HepG2 (cell line): Measurements from ENCODE around the gene CD68. TPM values are rescaled to one million over a fixed set of nuclear protein-coding genes. Genes with fewer than 3 reads are reported as not detected.
A peak's percentile ranks its signal among the peaks of the same experiment; 100 is the strongest.

ENCODE experiments used
- BCL6 ChIP-seq: IDR thresholded peaks from 2 replicates; pipeline ENCODE4 v1.6.1; 2016; ENCODE audit warnings: missing genetic modification reagents, missing compliant biosample characterization
- FOXA3 ChIP-seq: IDR thresholded peaks from 2 replicates; pipeline ENCODE4 v1.6.1; 2016; ENCODE audit warnings: missing genetic modification reagents, missing compliant biosample characterization
- HMG20A ChIP-seq: IDR thresholded peaks from 2 replicates; pipeline ENCODE4 v1.6.1; 2016; ENCODE audit warnings: borderline replicate concordance
- HNF4G ChIP-seq, 2 experiments: sonication (generic) in 1 of 2; formaldehyde crosslinking in 1 of 2; IDR thresholded peaks; 2 replicates each; pipeline versions ENCODE4 v1.4.0 to v1.6.1; 2011 to 2020; ENCODE audit warnings: borderline replicate concordance in 2 of 2, low read depth in 2 of 2, mild to moderate bottlenecking in 2 of 2, low read length in 1 of 2, missing genetic modification reagents in 1 of 2, moderate library complexity in 1 of 2
- JUN ChIP-seq: sonication (generic); formaldehyde crosslinking; IDR thresholded peaks from 2 replicates; pipeline ENCODE4 v1.4.0; 2020; ENCODE audit warnings: mild to moderate bottlenecking, missing genetic modification reagents
- KDM2A ChIP-seq: sonication (generic); formaldehyde crosslinking; IDR thresholded peaks from 2 replicates; pipeline ENCODE4 v1.4.0; 2020; ENCODE audit warnings: low read depth, missing genetic modification reagents, borderline replicate concordance
- PHF21A ChIP-seq: sonication (generic); formaldehyde crosslinking; IDR thresholded peaks from 2 replicates; pipeline ENCODE4 v1.5.0; 2020; ENCODE audit warnings: mild to moderate bottlenecking, missing genetic modification reagents
- RAD51 ChIP-seq: fragments of 450-650 bp; IDR thresholded peaks from 2 replicates; pipeline ENCODE4 v1.6.1; 2016; ENCODE audit warnings: borderline replicate concordance
- RBAK ChIP-seq: sonication (generic); formaldehyde crosslinking; IDR thresholded peaks from 2 replicates; pipeline ENCODE4 v1.5.1; 2020; ENCODE audit warnings: mild to moderate bottlenecking, missing genetic modification reagents
- RFX5 ChIP-seq: IDR thresholded peaks from 2 replicates; pipeline ENCODE4 v1.6.1; 2011; ENCODE audit warnings: low read depth, low read length, improper control_type of control experiment
- ZFP1 ChIP-seq: IDR thresholded peaks from 2 replicates; pipeline ENCODE4 v1.6.1; 2016
- ZNF34 ChIP-seq: sonication (generic); formaldehyde crosslinking; IDR thresholded peaks from 2 replicates; pipeline ENCODE4 v1.4.0; 2020; ENCODE audit warnings: mild to moderate bottlenecking, missing genetic modification reagents, borderline replicate concordance
- ZNF562 ChIP-seq: sonication (generic); formaldehyde crosslinking; IDR thresholded peaks from 2 replicates; pipeline ENCODE4 v1.8.0; 2022; ENCODE audit warnings: missing genetic modification reagents, borderline replicate concordance
- ZNF737 ChIP-seq: sonication (generic); formaldehyde crosslinking; IDR thresholded peaks from 2 replicates; pipeline ENCODE4 v1.5.0; 2020; ENCODE audit warnings: missing genetic modification reagents, mild to moderate bottlenecking, borderline replicate concordance
- ZNF75D ChIP-seq: sonication (generic); formaldehyde crosslinking; IDR thresholded peaks from 2 replicates; pipeline ENCODE4 v1.8.1; 2023; ENCODE audit warnings: missing genetic modification reagents, mild to moderate bottlenecking, borderline replicate concordance
- polyA plus RNA-seq, 8 experiments: library from polyadenylated mRNA; depleted of rRNA in 3 of 8; stranded (reverse) in 7 of 8; unstranded in 1 of 8; fragments of >200 nt; fragmentation: Illumina TruSeq in 4 of 8; extraction: Trizol in 4 of 8; gene quantifications; 2 replicates each; pipeline versions ENCODE4 v1.2.1 to v1.2.3, GENCODE V29; 2011 to 2016; ENCODE audit warnings: low read depth in 4 of 8, missing spikeins in 1 of 8, mixed read lengths in 1 of 8; ENCODE audit not compliant: insufficient read depth in 1 of 8
- total RNA-seq, 5 experiments: library from RNA; depleted of rRNA; stranded (reverse); fragments of >200 nt; fragmentation: Illumina TruSeq; extraction: Trizol; gene quantifications; 2 replicates each; pipeline ENCODE4 v1.2.3, GENCODE V29; 2016; ENCODE audit warnings: low read depth in 1 of 5
- TF ChIP-seq, protein P1 (sequence below): sonication (generic); formaldehyde crosslinking; conservative IDR thresholded peaks from 2 replicates; pipeline ENCODE4 v1.4.0; 2020; ENCODE audit warnings: missing genetic modification reagents
- TF ChIP-seq, protein P2 (sequence below): sonication (generic); formaldehyde crosslinking; IDR thresholded peaks from 2 replicates; pipeline ENCODE4 v1.4.0; 2020; ENCODE audit warnings: missing genetic modification reagents, mild to moderate bottlenecking, borderline replicate concordance
- TF ChIP-seq, protein P3 (sequence below): sonication (generic); formaldehyde crosslinking; IDR thresholded peaks from 2 replicates; pipeline ENCODE4 v1.4.0; 2020; ENCODE audit warnings: missing genetic modification reagents, borderline replicate concordance
- TF ChIP-seq, protein P4 (sequence below): conservative IDR thresholded peaks from 2 replicates; pipeline ENCODE4 v1.6.1; 2018; ENCODE audit warnings: missing genetic modification reagents

The CD68 gene
- total and polyA plus RNA-seq, 2 of the 13 experiments (the other 11 are each of a cell fraction or from before 2014, with no cell fraction given), result 10.3 to 104 TPM

DNA sequence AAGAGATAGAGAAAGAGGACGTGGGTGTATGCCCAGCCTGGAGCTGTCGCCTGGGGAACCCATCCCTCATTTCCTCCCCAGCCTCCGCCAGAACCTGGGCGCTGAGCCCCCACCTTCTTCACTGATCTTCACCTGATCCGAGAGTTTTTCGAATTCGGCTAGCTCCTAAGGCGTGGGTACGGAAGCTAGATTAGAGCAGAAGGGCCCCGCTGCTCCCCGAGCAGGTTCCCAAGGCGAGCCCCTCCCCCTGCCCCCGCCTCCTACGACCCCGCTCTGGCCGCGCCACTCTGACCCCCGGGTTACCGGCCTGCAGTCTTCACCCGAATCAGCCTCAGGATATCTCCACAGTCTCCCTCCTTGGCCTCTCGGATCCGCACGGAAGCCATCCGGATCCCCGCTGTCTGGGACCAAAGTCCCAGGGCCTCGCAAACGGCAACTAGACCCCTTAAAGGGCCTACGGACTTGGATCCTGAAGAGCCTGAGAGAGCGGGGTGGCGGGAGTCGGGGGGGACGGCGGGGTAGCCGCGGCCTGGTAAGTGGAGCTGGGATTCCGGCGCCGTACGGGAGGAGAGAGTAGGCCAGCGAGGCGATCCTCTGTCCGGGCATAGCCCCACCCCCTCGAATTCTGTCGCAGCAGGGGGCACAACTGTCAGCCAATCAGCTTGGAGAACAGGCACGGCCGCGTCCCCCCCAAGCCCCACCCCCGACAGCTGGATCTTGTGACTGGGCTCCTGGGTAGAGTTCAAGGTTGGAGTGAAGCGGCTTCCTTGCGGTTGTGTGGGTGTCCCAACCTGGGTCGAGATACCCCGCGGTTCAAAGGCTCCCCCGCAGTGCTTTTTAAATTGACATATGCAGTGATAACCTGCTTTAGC, 48.0 kb downstream of the CD68 start, which contains the start of gene SAT2 (continued):
- TF ChIP-seq, protein P1, sequence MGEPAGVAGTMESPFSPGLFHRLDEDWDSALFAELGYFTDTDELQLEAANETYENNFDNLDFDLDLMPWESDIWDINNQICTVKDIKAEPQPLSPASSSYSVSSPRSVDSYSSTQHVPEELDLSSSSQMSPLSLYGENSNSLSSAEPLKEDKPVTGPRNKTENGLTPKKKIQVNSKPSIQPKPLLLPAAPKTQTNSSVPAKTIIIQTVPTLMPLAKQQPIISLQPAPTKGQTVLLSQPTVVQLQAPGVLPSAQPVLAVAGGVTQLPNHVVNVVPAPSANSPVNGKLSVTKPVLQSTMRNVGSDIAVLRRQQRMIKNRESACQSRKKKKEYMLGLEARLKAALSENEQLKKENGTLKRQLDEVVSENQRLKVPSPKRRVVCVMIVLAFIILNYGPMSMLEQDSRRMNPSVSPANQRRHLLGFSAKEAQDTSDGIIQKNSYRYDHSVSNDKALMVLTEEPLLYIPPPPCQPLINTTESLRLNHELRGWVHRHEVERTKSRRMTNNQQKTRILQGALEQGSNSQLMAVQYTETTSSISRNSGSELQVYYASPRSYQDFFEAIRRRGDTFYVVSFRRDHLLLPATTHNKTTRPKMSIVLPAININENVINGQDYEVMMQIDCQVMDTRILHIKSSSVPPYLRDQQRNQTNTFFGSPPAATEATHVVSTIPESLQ (CRISPR knock-in tag), result no peak
- TF ChIP-seq HMG20A (CRISPR knock-in tag) (no peak), KDM2A (peak; percentile 78; the same call in 1 of the 2 replicates), ZNF34 (CRISPR knock-in tag) (peak; percentile 52; the same call in 1 of the 2 replicates), FOXA3 (CRISPR knock-in tag) (peak; percentile 19), RFX5 (0 out of 2 replicates have a peak, but pooled peaks have one; percentile 13), PHF21A (peak; percentile 86), ZNF562 (no peak), ZNF737 (CRISPR knock-in tag) (no peak), ZNF75D (CRISPR knock-in tag) (no peak), RAD51 (no peak), ZFP1 (CRISPR knock-in tag) (no peak), RBAK (CRISPR knock-in tag) (no peak), BCL6 (CRISPR knock-in tag) (0 out of 2 replicates have a peak, but pooled peaks have one; percentile 24), HNF4G (IDR thresholded peaks at IDR 0.05; ENCODE audit: borderline replicate concordance, low read depth, low read length) (peak; percentile 83), HNF4G (CRISPR knock-in tag; IDR thresholded peaks at IDR 0.05; ENCODE audit: borderline replicate concordance, low read depth) (no peak), JUN (CRISPR knock-in tag) (no peak)
- TF ChIP-seq, protein P2, sequence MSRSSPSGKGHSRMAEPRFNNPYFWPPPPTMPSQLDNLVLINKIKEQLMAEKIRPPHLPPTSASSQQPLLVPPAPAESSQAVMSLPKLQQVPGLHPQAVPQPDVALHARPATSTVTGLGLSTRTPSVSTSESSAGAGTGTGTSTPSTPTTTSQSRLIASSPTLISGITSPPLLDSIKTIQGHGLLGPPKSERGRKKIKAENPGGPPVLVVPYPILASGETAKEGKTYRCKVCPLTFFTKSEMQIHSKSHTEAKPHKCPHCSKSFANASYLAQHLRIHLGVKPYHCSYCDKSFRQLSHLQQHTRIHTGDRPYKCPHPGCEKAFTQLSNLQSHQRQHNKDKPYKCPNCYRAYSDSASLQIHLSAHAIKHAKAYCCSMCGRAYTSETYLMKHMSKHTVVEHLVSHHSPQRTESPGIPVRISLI, result no peak
- TF ChIP-seq, protein P3, sequence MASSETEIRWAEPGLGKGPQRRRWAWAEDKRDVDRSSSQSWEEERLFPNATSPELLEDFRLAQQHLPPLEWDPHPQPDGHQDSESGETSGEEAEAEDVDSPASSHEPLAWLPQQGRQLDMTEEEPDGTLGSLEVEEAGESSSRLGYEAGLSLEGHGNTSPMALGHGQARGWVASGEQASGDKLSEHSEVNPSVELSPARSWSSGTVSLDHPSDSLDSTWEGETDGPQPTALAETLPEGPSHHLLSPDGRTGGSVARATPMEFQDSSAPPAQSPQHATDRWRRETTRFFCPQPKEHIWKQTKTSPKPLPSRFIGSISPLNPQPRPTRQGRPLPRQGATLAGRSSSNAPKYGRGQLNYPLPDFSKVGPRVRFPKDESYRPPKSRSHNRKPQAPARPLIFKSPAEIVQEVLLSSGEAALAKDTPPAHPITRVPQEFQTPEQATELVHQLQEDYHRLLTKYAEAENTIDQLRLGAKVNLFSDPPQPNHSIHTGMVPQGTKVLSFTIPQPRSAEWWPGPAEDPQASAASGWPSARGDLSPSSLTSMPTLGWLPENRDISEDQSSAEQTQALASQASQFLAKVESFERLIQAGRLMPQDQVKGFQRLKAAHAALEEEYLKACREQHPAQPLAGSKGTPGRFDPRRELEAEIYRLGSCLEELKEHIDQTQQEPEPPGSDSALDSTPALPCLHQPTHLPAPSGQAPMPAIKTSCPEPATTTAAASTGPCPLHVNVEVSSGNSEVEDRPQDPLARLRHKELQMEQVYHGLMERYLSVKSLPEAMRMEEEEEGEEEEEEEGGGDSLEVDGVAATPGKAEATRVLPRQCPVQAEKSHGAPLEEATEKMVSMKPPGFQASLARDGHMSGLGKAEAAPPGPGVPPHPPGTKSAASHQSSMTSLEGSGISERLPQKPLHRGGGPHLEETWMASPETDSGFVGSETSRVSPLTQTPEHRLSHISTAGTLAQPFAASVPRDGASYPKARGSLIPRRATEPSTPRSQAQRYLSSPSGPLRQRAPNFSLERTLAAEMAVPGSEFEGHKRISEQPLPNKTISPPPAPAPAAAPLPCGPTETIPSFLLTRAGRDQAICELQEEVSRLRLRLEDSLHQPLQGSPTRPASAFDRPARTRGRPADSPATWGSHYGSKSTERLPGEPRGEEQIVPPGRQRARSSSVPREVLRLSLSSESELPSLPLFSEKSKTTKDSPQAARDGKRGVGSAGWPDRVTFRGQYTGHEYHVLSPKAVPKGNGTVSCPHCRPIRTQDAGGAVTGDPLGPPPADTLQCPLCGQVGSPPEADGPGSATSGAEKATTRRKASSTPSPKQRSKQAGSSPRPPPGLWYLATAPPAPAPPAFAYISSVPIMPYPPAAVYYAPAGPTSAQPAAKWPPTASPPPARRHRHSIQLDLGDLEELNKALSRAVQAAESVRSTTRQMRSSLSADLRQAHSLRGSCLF (CRISPR knock-in tag), result no peak
- TF ChIP-seq, protein P4, sequence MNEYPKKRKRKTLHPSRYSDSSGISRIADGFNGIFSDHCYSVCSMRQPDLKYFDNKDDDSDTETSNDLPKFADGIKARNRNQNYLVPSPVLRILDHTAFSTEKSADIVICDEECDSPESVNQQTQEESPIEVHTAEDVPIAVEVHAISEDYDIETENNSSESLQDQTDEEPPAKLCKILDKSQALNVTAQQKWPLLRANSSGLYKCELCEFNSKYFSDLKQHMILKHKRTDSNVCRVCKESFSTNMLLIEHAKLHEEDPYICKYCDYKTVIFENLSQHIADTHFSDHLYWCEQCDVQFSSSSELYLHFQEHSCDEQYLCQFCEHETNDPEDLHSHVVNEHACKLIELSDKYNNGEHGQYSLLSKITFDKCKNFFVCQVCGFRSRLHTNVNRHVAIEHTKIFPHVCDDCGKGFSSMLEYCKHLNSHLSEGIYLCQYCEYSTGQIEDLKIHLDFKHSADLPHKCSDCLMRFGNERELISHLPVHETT, result no peak
